CD4-positive, alpha-beta T cell (primary cell): ENCODE results near the gene CADM2. TPM values are rescaled to one million over a fixed set of nuclear protein-coding genes. Genes with fewer than 3 reads are reported as not detected.

Source experiments
- ATAC-seq: fragments of 200-7000 bp; cut with Tn5 transposase; one replicate; pipeline ENCODE4 v1.10.0; 2022; ENCODE audit warnings: mild to moderate bottlenecking; ENCODE audit not compliant: poor library complexity
- CTCF ChIA-PET: fragments of 350-600 bp; sonication (Branson Sonifier 250); formaldehyde crosslinking; loops from one replicate; lab custom pipeline; 2021; ENCODE audit warnings: antibody characterized with exemption, inconsistent platforms; lab: Charles Lee
- POLR2A ChIA-PET: fragments of 350-600 bp; sonication (Branson Sonifier 250); formaldehyde crosslinking; loops from one replicate; lab custom pipeline; 2021; ENCODE audit warnings: antibody characterized with exemption, inconsistent platforms; lab: Charles Lee
- DNase-seq, 14 experiments: peaks; one replicate each; pipeline ENCODE4 v3.0.0-alpha.2; 2013 to 2020; ENCODE audit warnings: mixed read lengths in 2 of 14
- H3K27ac ChIP-seq, 2 donors: one replicate each; pipeline versions ENCODE4 v1.5.1 to v1.7.0; 2013; ENCODE audit warnings: low read length in 2 of 2, low read depth in 1 of 2, mild to moderate bottlenecking in 1 of 2
- H3K27me3 ChIP-seq, 2 experiments: 1 replicate in 1 of 2; 2 replicates in 1 of 2; pipeline versions ENCODE4 v1.6.1 to v1.7.0; 2013; ENCODE audit warnings: low read length in 2 of 2, control low read depth in 1 of 2, mild to moderate bottlenecking in 1 of 2, moderate library complexity in 1 of 2; ENCODE audit not compliant: insufficient read depth in 2 of 2, control insufficient read depth in 1 of 2
- H3K36me3 ChIP-seq: one replicate; pipeline ENCODE4 v1.6.1; 2013; ENCODE audit warnings: low read length, control low read depth; ENCODE audit not compliant: insufficient read depth
- H3K4me1 ChIP-seq: one replicate; pipeline ENCODE4 v1.6.1; 2013; ENCODE audit warnings: low read length, control low read depth; ENCODE audit not compliant: insufficient read depth
- H3K4me3 ChIP-seq: one replicate; pipeline ENCODE4 v1.5.1; 2013; ENCODE audit warnings: mild to moderate bottlenecking, low read length, moderate library complexity
- H3K9me3 ChIP-seq, 2 experiments: 1 replicate in 1 of 2; 2 replicates in 1 of 2; pipeline versions ENCODE4 v1.6.1 to v1.7.0; 2013; ENCODE audit warnings: low read length in 2 of 2, mild to moderate bottlenecking in 2 of 2, control low read depth in 1 of 2, moderate library complexity in 1 of 2; ENCODE audit not compliant: control insufficient read depth in 1 of 2, insufficient read depth in 1 of 2
- H3K27ac Mint-ChIP-seq: one replicate; pipeline ENCODE4 v1.8.0; 2020; ENCODE audit warnings: mixed read lengths
- H3K27me3 Mint-ChIP-seq: one replicate; pipeline ENCODE4 v1.8.0; 2021; ENCODE audit warnings: mixed read lengths
- H3K36me3 Mint-ChIP-seq: one replicate; pipeline ENCODE4 v1.8.0; 2021; ENCODE audit warnings: low read depth, mixed read lengths
- H3K4me1 Mint-ChIP-seq: one replicate; pipeline ENCODE4 v1.8.0; 2021; ENCODE audit warnings: low read depth, mixed read lengths
- H3K4me3 Mint-ChIP-seq: one replicate; pipeline ENCODE4 v1.8.0; 2020; ENCODE audit warnings: mild to moderate bottlenecking, mixed read lengths
- H3K9me3 Mint-ChIP-seq: one replicate; pipeline ENCODE4 v1.8.0; 2020; ENCODE audit warnings: mixed read lengths
- CTCF ChIP-seq: fragments of 200-600 bp; IDR thresholded peaks from one replicate; pipeline ENCODE4 v1.8.0; 2022; ENCODE audit warnings: antibody characterized with exemption, mild to moderate bottlenecking
- intact Hi-C, 2 experiments: fragments of 100-400 bp; cut with DNase I in 1 of 2; cut with micrococcal nuclease in 1 of 2; formaldehyde crosslinking; loops; one replicate each; pipeline versions ENCODE4 v1.15.1 to v1.9.0; 2023 to 2025; cut with DNase I, micrococcal nuclease
- total RNA-seq, 174 experiments: library from RNA in 2 of 174; stranded (reverse) in 2 of 174; gene quantifications; one replicate each; pipeline ENCODE4 v1.2.3 and lab custom pipeline; 2021 to 2026

Gene CADM2
- total RNA-seq, 2 experiments from 2014 or later = 0.03 to 0.11 TPM

DNA sequence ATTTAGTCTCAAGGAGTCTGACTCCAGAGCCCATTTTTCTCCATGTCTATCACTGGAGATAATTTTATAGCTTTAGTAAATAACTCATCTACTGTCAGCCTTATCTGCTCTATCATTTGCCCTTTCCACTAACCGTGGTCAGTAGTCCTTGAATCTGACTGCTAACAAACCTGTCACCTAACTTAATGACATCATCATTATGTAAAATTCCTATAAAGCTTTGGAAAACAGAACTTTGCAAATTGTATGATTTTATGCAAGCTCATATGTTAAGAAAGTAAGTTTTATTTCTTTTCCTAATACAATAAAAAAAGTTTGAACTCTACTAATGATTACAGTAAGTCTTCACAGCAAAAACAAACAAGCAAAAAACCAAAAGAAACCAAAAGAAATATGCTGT lies 293.9 kb downstream of the CADM2 start:
- H3K27ac Mint-ChIP-seq = no peak overlapping the region
- H3K27me3 Mint-ChIP-seq = no peaks in the 10 kb centered on the region
- no peaks in the 10 kb centered on the region for H3K36me3 Mint-ChIP-seq
- Histone ChIP-seq H3K36me3 (no peaks in the 10 kb centered on the region), H3K27me3 (no peaks in the 10 kb centered on the region), H3K27ac (no peak overlapping the region), H3K4me1 (no peaks in the 10 kb centered on the region), H3K9me3 (no peaks in the 10 kb centered on the region), H3K4me3 (no peak overlapping the region)
- DNase-seq = no peak
- no peaks in the 10 kb centered on the region for H3K4me1 Mint-ChIP-seq
- ChIA-PET POLR2A (no interaction called here), CTCF (no interaction called here)
- peaks cover 7% of the 10 kb centered on the region for H3K9me3 Mint-ChIP-seq
- ATAC-seq = no peak
- no peak overlapping the region for H3K4me3 Mint-ChIP-seq
- intact Hi-C loops = no loop called here
- no peak for TF ChIP-seq CTCF

- no peaks in the 10 kb centered on the region for H3K36me3 Mint-ChIP-seq
- H3K4me3 Mint-ChIP-seq = no peak overlapping the region
- H3K27ac ChIP-seq = no peak overlapping the region
- H3K4me3 ChIP-seq = no peak overlapping the region
- no peaks in the 10 kb centered on the region for H3K27me3 Mint-ChIP-seq
- no peaks in the 10 kb centered on the region for H3K9me3 ChIP-seq
- H3K4me1 Mint-ChIP-seq = no peaks in the 10 kb centered on the region
- no peaks in the 10 kb centered on the region for H3K4me1 ChIP-seq
- ChIA-PET POLR2A (no interaction called here), CTCF (no interaction called here)
- intact Hi-C loops = no loop called here
- no peak overlapping the region for H3K27ac Mint-ChIP-seq
- no peaks in the 10 kb centered on the region for H3K36me3 ChIP-seq
- DNase-seq (no peak), ATAC-seq (no peak)
- no peak for TF ChIP-seq CTCF
- H3K9me3 Mint-ChIP-seq = peaks cover 7% of the 10 kb centered on the region
- H3K27me3 ChIP-seq = no peaks in the 10 kb centered on the region
These were observed 295.9 kb downstream of the CADM2 start for GRCh38 chr3:85254738-85255137.

- Histone ChIP-seq H3K27ac (no peak overlapping the region), H3K36me3 (no peaks in the 10 kb centered on the region), H3K27me3 (no peaks in the 10 kb centered on the region), H3K4me1 (no peaks in the 10 kb centered on the region), H3K4me3 (no peak overlapping the region), H3K9me3 (no peaks in the 10 kb centered on the region)
- no peak for TF ChIP-seq CTCF
- POLR2A ChIA-PET = no interaction called here
- H3K36me3 Mint-ChIP-seq = no peaks in the 10 kb centered on the region
- H3K27ac Mint-ChIP-seq = no peak overlapping the region
- no peak for ATAC-seq
- no peaks in the 10 kb centered on the region for H3K4me1 Mint-ChIP-seq
- H3K4me3 Mint-ChIP-seq = no peak overlapping the region
- intact Hi-C loops = no loop called here
- CTCF ChIA-PET = no interaction called here
- H3K27me3 Mint-ChIP-seq = no peaks in the 10 kb centered on the region
- DNase-seq = no peak
- H3K9me3 Mint-ChIP-seq = peaks cover 7% of the 10 kb centered on the region
These were observed 297.2 kb downstream of the CADM2 start for GRCh38 chr3:85255949-85256348.
